BLaER1 treated with 17β-estradiol and CSF1 and Interleukin-3, amounts not matched to agents 10 nM and 100 nM (cell line): Measurements from ENCODE around the gene JAKMIP2.

Source experiments
- H3K27ac ChIP-seq, 11 experiments: shearing (Covaris generic); formaldehyde crosslinking; 2 replicates each; pipeline ENCODE4 v1.8.1; 2022
- H3K27me3 ChIP-seq, 11 experiments: shearing (Covaris generic); formaldehyde crosslinking; 2 replicates each; pipeline ENCODE4 v1.8.1; 2022
- H3K36me3 ChIP-seq, 11 experiments: shearing (Covaris generic); formaldehyde crosslinking; 2 replicates each; pipeline ENCODE4 v1.8.1; 2022
- H3K4me1 ChIP-seq, 10 experiments: shearing (Covaris generic); formaldehyde crosslinking; 2 replicates each; pipeline ENCODE4 v1.8.1; 2022
- H3K4me2 ChIP-seq, 11 experiments: shearing (Covaris generic); formaldehyde crosslinking; 2 replicates each; pipeline ENCODE4 v1.8.1; 2022
- H3K4me3 ChIP-seq, 10 experiments: shearing (Covaris generic); formaldehyde crosslinking; 2 replicates each; pipeline ENCODE4 v1.8.1; 2022
- H3K9ac ChIP-seq, 11 experiments: shearing (Covaris generic); formaldehyde crosslinking; 2 replicates each; pipeline ENCODE4 v1.8.1; 2022
- H3K9me3 ChIP-seq, 11 experiments: shearing (Covaris generic); formaldehyde crosslinking; replicated peaks in 1 of 11; 2 replicates each; pipeline ENCODE4 v1.8.1; 2022
- H4K20me1 ChIP-seq, 11 experiments: shearing (Covaris generic); formaldehyde crosslinking; 2 replicates each; pipeline ENCODE4 v1.8.1; 2022
- Cebpa-rat ChIP-seq, 11 experiments: shearing (Covaris generic); IDR thresholded peaks; 2 replicates each; pipeline ENCODE4 v1.8.1; 2022

Gene JAKMIP2

DNA sequence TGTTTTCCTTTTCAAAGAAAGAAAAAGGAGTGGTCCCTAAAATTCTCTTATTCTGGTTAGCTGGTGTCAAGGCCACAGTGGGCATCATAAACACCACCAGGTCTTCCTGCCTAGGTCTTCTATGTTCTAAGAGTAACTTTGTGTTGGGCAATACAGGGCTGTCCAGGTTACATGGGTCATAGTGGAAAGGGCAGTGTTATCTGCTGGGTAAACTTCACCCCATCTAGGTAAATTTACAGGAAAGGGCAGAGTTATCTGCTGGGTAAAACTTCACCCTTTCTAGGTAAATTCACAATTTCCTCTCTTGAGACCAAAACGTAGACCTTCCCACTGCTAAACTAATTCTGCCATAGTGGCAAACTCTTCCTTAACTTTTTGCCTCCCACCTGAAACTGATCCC lies 18.9 kb upstream of the JAKMIP2 start:
- peaks cover 32 to 64% (median 38%) of the 10 kb centered on the region in 10 experiments for H3K4me1 ChIP-seq
- no peak overlapping the region for H3K9ac ChIP-seq
- TF ChIP-seq Cebpa-rat (IDR thresholded peaks at IDR 0.05): no peak
- H3K9me3 ChIP-seq: peaks cover 5 to 58% (median 46%) of the 10 kb centered on the region in 11 experiments; a peak in 19 of 22 replicates
- H3K27ac ChIP-seq: peak overlapping the region in 6 of 11 experiments; percentile 87 to 94 (median 92); a peak in 6 of 22 replicates
- H3K27me3 ChIP-seq: no peaks in the 10 kb centered on the region
- H4K20me1 ChIP-seq: no peaks in the 10 kb centered on the region
- no peaks in the 10 kb centered on the region for H3K36me3 ChIP-seq
- H3K4me3 ChIP-seq: no peak overlapping the region
- peak overlapping the region in 2 of 11 experiments; percentile 74 to 79; a peak in 5 of 22 replicates for H3K4me2 ChIP-seq

DNA sequence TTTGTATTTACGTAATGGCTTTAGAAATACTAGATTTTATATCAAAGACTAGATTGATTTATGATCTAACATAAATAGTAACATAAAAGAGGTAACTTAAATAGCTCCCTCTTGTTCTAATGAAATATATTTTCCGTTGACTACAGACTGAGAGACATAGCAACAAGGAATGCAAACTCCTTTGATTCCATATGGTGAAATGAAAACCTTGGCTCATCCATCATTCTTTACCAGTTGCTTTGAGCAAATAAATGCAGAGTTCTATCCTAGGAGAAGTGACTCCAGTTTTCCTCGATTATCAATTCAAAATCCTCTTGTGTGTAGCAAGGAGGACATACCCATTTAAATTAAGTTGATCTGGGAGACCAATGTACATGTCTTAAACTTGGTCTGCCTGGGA lies 18.0 kb upstream of the JAKMIP2 start:
- Histone ChIP-seq H3K4me3 (no peak overlapping the region), H3K27ac (peak overlapping the region in 1 of 11 experiments; percentile 7; a peak in 1 of 22 replicates), H3K36me3 (no peaks in the 10 kb centered on the region), H3K4me2 (peak overlapping the region in 2 of 11 experiments; percentile 74 to 79; a peak in 1 of 22 replicates), H3K9me3 (peaks cover 0 to 48% (median 36%) of the 10 kb centered on the region in 11 experiments; a peak in 19 of 22 replicates), H3K4me1 (peaks cover 25 to 55% (median 30%) of the 10 kb centered on the region in 10 experiments), H3K27me3 (no peaks in the 10 kb centered on the region), H4K20me1 (no peaks in the 10 kb centered on the region), H3K9ac (no peak overlapping the region)
- no peak for TF ChIP-seq Cebpa-rat (IDR thresholded peaks at IDR 0.05)

DNA sequence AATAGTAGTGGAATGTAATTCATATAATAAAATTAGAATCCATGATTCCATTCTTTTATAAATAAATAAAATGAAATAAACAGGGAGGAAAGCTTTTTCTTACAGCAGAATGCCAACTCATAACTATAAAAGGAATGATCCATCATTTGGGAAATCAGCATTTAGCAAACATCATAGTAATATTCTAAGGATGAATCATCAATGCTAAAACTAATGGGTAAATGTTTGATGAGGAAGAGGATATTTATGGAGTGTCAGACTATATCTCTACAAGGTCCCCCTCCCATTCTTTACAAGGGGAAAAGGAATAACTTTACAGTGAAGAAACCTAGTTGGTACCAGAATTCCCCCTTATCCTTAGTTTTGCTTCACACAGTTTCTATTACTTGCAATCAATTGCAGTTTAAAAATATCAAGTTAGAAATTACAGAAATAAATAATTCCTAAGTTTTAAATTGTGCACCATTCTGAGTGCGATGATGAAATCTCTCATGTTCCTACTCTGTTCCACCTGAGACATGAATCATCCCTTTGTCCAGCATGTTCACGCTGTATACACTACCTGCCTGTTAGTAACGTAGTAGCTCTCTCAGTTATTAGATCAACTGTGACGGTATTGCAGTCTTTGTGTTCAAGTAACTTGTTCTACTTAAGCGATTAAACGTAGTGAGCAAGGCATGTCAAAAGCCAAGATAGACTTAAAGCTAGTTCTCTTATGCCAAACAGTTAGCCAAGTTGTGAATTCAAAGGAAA lies 14.2 kb upstream of the JAKMIP2 start:
- peaks cover 0 to 28% (median 0%) of the 10 kb centered on the region in 10 experiments; a peak in 6 of 20 replicates for H3K4me1 ChIP-seq
- no peak overlapping the region for H3K4me3 ChIP-seq
- H3K27me3 ChIP-seq: no peaks in the 10 kb centered on the region
- H3K27ac ChIP-seq: no peak overlapping the region
- H4K20me1 ChIP-seq: no peaks in the 10 kb centered on the region
- peak overlapping the region in 1 of 11 experiments; percentile 54; a peak in 1 of 22 replicates for H3K4me2 ChIP-seq
- H3K36me3 ChIP-seq: no peaks in the 10 kb centered on the region
- peaks cover 0 to 14% (median 6%) of the 10 kb centered on the region in 11 experiments; a peak in 13 of 22 replicates for H3K9me3 ChIP-seq
- TF ChIP-seq Cebpa-rat (IDR thresholded peaks at IDR 0.05): no peak
- no peak overlapping the region for H3K9ac ChIP-seq

DNA sequence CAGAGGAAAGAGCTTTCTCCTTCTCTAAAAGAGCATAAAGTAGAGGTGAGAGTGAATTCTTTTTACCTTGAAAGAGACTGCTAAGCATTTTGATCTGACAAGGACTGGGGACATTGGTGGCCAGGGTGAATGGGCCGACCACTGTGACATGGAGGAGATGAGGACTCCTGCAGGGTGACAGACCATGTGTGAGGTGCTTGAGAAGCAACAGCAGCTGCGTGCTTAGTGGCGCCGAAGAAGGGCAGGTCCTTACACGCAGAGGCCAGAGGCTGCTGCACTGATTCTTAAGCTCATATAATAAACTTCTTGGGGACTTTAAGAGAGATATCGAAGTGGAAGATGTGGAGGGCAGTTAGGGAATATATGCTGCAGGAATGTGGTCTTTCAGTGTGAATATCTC lies 8.7 kb upstream of the JAKMIP2 start:
- Histone ChIP-seq H3K9me3 (no peaks in the 10 kb centered on the region), H3K36me3 (no peaks in the 10 kb centered on the region), H3K4me2 (no peak overlapping the region), H3K27ac (no peak overlapping the region), H3K27me3 (no peaks in the 10 kb centered on the region), H3K9ac (no peak overlapping the region), H3K4me3 (no peak overlapping the region), H4K20me1 (no peaks in the 10 kb centered on the region), H3K4me1 (peaks cover 0 to 18% (median 0%) of the 10 kb centered on the region in 10 experiments; a peak in 4 of 20 replicates)
- no peak for TF ChIP-seq Cebpa-rat (IDR thresholded peaks at IDR 0.05)

DNA sequence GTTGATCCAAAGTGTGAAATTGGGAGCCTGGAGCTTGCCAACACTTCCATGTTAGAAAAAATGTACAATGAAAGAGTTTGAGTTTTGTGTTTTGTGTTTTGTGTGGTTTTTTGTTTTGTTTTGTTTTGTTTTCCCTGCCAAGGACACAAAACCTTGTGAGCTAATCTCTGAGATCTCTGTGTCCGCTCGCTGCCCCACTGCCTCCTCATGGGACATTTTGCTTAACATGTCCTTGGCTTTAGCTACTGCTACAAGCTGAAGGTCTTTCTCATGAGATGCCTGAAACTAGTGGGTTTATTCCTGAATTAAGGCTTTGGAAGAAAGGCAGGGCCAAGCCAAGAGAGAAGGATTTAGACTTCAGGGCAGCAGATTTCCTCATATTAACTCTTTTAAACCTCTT lies 7.3 kb upstream of the JAKMIP2 start:
- no peaks in the 10 kb centered on the region for H4K20me1 ChIP-seq
- H3K9me3 ChIP-seq: no peaks in the 10 kb centered on the region
- H3K27me3 ChIP-seq: no peaks in the 10 kb centered on the region
- no peak overlapping the region for H3K9ac ChIP-seq
- TF ChIP-seq Cebpa-rat (IDR thresholded peaks at IDR 0.05): no peak
- H3K4me2 ChIP-seq: no peak overlapping the region
- H3K4me1 ChIP-seq: peaks cover 0 to 20% (median 0%) of the 10 kb centered on the region in 10 experiments; a peak in 6 of 20 replicates
- no peaks in the 10 kb centered on the region for H3K36me3 ChIP-seq
- H3K4me3 ChIP-seq: no peak overlapping the region
- no peak overlapping the region for H3K27ac ChIP-seq

DNA sequence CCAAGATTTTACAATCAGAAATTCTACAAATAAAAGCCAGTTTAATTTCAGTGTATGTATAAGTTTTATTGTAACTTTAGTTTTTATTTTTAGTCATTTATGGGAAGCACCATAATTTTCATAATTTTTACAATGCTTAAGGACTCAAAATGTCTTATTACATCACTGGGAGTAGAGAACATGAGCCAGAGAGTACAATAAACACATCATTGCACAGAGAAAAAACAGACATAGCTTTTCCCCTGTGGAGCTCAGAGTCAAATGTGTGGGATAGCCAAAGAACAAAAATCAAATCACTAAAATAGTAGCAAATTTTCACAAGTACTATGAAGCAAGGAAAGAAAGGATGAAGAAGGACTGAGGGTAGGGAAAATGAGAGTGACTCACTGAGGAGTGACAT lies 5.5 kb upstream of the JAKMIP2 start:
- Histone ChIP-seq H3K4me3 (no peak overlapping the region), H3K36me3 (no peaks in the 10 kb centered on the region), H3K27ac (no peak overlapping the region), H4K20me1 (no peaks in the 10 kb centered on the region), H3K9me3 (no peaks in the 10 kb centered on the region), H3K4me2 (no peak overlapping the region), H3K9ac (no peak overlapping the region), H3K4me1 (peaks cover 0 to 38% (median 4%) of the 10 kb centered on the region in 10 experiments; a peak in 12 of 20 replicates), H3K27me3 (no peaks in the 10 kb centered on the region)
- no peak for TF ChIP-seq Cebpa-rat (IDR thresholded peaks at IDR 0.05)

DNA sequence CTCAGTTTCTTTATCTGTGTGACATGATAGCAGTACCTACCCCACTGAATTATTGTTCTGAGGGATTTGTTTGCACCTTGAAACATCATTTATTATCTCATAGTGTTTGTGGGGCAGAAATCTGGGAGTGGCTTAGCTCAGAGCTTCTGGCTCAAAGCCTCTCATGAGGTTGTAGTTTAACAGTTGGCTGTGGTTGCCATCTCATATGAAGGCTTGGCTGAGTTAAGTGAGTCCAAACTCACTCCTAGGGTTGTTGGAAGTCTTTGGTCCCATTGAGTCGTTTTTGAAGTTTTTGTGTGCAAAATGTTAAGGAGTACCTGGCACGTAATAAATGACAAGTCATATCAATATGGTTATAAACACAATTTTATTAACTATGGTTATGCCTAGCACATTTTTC lies 3.6 kb upstream of the JAKMIP2 start:
- no peak for TF ChIP-seq Cebpa-rat (IDR thresholded peaks at IDR 0.05)
- Histone ChIP-seq H4K20me1 (no peaks in the 10 kb centered on the region), H3K27ac (no peak overlapping the region), H3K27me3 (no peaks in the 10 kb centered on the region), H3K4me2 (no peak overlapping the region), H3K9me3 (no peaks in the 10 kb centered on the region), H3K9ac (no peak overlapping the region), H3K4me3 (no peak overlapping the region), H3K36me3 (no peaks in the 10 kb centered on the region), H3K4me1 (peaks cover 8 to 42% (median 14%) of the 10 kb centered on the region in 10 experiments)

DNA sequence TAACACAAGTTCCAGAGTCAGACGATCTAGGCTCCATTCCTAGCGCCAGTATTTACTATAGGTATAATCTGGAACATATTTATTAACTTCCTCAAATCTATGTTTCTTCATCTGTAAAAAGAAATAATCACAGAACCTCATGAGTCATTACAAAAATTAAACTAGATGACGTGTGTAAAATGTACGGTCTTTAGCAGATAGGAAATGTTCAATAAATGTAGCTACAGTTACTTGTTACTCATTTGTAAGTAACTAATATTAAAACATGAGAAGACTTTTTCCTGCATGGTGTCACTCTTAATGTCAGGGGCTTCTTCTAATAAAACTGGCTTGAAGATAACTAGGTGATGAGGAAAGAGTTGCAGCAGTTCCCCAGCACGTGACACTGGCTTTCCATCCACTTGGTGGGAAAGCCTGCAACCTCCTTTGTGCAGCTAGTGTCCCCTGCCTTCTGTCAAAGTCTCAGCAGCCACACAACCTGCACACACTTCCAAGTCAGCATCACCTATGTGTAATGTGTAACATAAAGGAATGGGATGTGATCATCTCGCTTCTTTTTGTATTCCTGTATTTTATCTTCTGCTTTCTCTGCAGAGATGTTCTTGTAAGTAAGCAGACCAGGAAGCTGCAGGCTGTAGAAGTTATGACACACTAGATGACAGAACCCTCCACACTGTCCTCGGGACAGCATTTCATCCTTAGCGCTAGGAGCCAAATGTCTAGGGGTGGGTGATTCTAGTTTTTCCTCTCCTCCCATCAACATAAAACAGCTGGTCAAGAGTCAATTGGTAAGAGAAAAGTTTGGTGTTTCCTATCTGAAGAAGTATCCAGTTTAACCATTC lies 1.8 kb upstream of the JAKMIP2 start:
- Histone ChIP-seq H3K4me2 (peak overlapping the region in 4 of 11 experiments; percentile 0 to 79 (median 66); a peak in 6 of 22 replicates), H3K36me3 (no peaks in the 10 kb centered on the region; a peak in 1 of 22 replicates), H3K4me1 (peaks cover 23 to 42% (median 29%) of the 10 kb centered on the region in 10 experiments), H3K4me3 (no peak overlapping the region), H3K27ac (no peak overlapping the region), H3K27me3 (no peaks in the 10 kb centered on the region), H3K9ac (no peak overlapping the region), H4K20me1 (peaks cover 0 to 17% (median 0%) of the 10 kb centered on the region in 11 experiments; a peak in 2 of 22 replicates), H3K9me3 (no peaks in the 10 kb centered on the region)
- no peak for TF ChIP-seq Cebpa-rat (IDR thresholded peaks at IDR 0.05)
